ENCODE data around the gene GFRA3.
"Not testable (repeated sequence)": the region's sequence is repeated elsewhere in the genome, so short reads cannot be mapped to it uniquely, and the experiment has no call there.

The GFRA3 gene, protein sequence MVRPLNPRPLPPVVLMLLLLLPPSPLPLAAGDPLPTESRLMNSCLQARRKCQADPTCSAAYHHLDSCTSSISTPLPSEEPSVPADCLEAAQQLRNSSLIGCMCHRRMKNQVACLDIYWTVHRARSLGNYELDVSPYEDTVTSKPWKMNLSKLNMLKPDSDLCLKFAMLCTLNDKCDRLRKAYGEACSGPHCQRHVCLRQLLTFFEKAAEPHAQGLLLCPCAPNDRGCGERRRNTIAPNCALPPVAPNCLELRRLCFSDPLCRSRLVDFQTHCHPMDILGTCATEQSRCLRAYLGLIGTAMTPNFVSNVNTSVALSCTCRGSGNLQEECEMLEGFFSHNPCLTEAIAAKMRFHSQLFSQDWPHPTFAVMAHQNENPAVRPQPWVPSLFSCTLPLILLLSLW

DNA sequence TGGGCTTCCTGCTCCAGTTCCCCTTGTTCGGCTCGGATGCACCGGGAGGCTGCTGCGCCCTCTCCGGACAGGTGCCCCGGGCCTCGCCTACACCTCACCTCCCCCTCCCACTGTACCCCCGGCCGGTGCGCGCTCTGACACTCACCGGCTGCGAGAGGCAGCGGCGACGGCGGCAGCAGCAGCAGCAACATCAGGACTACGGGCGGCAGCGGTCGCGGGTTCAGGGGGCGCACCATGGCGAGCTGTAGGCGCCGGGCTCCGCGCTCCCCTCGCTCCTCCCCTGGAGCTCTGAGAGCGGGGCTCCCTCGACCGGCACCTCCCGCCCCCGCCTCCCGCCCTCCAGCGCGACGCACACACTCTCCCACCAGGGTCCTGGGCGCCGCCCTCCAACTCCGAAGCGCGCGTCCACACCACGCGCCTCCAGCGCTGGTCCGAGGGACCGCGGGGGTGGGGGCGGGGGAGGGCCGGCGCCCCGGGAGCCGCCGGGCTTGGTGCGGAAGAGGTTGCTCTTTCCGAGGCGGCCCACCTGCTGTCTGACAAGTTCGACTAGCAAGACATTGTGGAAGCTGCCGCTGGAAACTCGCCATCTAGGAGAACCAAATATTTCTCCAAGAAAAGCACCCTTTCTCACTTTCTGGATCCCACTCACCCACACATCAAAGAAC is at the start of gene GFRA3:
GFRA3 (minus strand) TSS at position 433 of the 665 bp plus-strand sequence; CDS start at position 236, 197 bp downstream.
- no peak for DNase-seq

DNA sequence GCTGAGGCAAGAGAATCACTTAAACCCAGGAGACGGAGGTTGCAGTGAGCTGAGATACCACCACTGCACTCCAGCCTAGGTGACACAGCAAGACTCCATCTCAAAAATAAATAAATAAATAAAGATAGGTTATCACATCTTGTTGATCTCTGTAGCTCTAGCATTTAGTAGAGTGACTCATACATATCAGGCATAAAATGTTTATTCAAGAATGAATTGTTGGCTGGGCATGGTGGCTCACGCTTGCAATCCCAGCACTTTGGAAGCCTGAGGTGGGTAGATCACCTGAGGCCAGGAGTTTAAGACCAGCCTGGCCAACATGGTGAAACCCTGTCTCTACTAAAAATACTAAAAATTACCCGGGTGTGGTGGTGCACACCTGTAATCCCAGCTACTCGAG is 43.8 kb upstream of the GFRA3 start:
- DNase-seq: not testable (repeated sequence)

DNA sequence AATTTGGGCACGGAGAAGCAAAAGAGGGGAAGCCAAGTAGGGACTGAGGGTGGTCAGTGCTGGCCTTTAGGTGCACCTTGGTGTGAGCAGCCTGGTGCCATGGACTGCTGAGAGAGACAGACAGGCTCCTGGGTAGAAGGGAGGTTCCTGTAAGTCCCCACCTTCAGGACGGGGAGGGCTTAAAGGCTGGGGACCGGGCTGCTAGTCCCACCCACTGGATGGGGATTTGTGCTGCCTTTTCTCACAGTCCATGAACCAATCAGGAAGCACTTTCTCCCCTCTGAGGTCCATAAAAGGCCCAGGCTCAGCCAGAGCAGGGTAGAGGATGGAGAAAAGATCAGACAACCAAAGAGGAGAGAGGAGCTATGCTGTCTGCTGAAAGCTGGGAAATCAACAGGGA is 41.9 kb upstream of the GFRA3 start:
- DNase-seq: no peak

DNA sequence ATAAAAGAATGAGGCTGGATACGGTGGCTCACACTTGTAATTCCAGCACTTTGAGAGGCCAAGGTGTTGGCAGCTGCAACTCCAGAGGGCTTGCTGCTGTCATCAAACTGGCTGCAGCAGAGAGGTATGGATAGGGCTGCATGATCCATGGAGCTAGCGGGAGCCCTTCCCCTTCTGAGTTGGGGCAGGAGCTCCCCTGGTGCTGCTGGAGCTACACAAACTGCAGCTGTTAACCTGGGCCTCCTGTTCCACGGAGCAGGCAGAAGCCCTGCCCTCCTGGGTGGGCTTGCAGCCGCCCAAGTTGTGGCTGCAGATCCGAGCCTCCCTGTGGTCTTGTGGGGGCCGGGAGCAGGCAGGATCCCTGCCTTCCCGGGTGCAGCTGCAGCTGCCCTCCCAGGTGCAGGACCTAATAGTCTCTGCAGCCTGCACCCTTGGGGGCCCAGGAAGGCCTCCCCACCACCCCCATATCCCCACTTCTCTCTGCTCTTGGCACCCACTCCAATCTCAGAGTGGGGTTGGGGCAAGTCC is 41.4 kb upstream of the GFRA3 start:
- no peak for DNase-seq

DNA sequence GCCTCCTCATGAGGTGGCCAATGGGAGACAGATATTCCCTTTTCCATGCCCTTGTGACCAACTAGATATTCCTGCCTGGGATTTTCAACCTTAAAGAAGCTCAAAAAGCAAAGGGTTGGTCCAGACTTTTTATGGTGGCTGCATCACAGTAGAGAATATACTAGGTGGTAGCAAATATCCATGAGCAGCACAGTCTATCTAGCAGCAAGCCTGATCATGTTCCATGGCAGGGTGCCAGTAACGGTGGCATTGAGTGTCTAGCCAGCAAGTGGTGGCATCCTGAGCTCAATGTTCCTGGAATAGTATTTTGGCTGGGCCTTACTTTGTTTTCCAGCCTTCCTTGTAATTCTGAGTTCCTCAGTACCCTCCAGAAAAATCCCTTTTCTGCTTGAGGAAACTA is 31.4 kb upstream of the GFRA3 start:
- DNase-seq: no peak

DNA sequence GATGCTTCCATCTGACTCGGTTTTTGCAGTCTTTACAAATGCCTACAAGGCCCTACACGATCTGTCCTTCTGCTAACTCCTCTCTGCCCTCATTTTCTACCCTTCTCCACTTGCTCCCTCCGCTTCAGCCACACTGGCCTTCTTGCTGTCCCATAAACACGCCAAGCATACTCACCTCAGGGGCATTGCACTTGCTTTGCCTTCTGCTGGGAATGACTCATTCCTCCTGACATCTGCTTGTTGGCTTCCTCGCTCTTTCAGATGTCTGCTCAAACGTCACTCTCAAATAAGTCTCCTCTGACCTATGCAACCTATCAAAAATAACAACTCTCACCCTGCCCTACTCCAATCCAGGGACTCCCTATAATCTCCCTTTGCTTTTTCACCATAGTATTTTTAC is 29.0 kb upstream of the GFRA3 start:
- no peak for DNase-seq

DNA sequence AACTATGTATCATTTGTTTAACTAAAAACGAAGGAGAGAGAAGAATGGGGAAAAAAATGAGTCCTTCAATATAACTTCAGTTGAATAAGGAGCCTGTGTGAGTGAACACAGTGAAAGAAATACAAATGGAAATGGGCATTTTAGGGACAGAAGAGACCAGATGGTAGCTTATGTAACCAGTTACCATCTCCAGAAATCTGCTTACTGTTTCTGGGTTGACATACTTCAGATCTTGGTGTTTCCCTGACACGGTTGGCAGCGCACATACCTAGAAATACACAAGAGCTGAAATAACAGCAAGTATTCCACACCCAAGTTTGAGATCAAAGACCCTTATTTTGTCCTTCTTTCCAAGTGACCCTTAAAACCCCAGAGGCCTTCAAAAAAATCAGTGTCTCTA is 14.9 kb upstream of the GFRA3 start:
- DNase-seq: no peak

DNA sequence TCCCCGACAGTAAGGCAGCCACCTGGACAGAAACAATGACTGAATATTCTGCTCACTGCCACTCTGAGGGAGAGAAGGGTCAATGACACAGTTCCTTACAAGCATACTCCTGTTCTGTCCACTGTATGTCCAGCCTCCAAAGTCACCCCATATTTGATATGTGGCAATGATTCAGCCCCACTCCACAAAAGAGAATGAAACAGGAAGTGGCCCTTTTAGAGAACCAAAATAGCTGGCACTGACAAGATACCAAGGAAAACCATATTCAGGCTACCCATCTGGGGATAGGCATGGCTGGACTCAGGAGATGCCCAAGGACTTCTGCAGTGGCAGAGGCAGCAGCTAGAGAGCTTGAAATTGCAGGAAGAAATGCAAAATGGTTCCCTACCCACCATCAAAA is 12.8 kb upstream of the GFRA3 start:
- DNase-seq: no peak

DNA sequence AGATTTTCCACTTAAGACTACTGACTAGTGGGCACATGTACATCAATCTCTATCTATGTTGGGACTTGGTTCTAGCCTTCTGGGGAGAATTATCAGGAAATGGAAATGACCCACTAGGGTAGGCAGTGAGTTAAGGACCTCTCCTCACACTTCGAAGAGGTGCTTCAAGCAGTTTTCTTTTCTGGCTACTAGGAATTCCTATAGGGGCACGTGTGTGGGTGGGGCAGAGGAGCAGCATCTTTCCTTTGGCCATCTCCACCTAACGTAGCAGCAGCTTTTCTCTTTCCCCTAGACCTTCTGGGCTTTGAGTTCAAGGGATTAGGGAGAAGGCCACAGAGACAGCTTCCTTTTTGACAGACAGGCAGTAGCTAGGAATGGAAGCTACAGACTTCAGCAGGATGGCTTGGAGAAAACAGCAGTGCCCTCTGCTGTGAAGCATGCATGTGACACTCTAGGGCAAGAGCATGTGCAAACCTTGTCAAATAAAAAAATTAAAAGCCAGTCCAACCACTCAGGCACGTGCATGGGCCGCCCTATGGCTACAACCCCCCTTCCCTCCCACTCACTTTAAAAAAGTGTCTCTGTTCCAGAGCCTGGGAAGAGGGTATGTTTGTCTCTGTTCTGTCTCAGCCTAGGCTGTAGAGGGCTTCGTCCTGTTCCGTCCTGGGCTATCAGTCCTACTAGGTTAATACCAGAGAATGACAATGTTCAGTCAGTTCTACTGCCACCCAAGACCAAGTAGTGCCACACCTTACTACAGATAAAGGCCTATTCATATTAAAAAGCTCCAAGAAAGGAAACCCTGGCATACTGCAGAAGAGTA is 8.7 kb upstream of the GFRA3 start:
- DNase-seq: no peak

DNA sequence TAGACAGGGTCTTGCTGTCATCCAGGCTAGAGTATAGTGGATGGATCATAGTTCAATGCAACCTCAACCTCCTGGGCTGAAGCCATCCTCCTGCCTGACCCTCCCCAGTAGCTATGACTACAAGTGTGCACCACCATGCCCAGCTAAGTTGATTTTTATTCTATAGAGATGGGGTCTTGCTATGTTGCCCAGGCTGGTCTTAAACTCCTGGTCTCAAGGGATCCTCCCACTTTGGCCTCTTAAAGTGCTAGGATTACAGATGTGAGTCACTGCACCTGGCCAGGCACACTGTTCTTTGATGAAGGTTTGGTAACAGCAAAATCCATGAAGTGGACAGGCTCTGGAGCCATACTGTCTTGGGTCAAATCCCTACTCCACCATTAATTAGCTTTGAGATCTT is 6.5 kb upstream of the GFRA3 start:
- DNase-seq: no peak

DNA sequence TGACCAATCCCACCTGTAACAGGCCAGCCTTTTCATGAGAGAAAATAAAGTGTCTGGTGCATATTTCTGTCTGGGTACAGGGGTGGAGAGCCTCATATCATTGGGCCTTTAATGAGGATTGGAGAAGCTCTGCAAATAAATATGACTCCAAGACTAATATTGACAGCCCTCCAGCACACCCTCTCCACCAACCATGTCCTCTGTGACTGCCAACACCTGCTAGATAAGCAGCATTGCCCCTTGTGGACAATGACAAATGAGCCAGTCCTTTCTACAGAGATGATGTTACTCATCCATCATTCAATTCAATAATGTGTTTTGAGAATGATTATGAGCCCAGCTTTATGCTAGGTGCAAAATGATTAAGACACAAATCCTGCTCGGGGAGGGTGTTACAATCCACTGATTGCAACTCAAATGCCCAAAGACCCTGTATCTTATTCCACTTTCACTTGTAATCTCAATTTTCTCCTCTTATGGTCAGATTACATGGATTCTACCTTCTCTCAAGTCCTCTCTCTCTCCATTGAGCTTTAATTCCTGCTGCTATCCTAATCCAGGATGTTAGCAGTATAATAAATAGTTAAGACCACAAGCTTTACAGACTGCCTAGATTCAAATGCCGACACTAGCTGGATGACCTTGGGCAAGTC is 2.1 kb upstream of the GFRA3 start:
- DNase-seq: no peak

DNA sequence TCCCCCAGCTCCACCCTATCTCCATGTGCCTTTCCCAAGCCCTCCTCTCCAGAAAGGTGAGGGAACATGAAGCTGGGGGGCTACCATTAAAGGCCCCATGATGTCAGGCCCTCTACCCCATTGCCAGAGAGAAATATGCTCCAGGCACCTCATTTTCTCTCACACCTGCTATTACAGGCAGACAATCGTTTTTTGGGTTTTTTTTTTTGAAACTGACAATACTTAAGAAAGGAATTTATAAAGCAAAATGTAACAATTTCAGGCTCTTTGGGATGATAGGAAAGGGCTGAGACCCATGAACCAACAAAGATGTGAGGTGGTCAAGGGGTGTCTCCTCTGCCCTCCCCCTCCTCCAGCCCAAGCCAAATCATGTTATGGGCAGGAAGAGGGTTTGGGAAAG is 1.5 kb upstream of the GFRA3 start:
- no peak for DNase-seq

DNA sequence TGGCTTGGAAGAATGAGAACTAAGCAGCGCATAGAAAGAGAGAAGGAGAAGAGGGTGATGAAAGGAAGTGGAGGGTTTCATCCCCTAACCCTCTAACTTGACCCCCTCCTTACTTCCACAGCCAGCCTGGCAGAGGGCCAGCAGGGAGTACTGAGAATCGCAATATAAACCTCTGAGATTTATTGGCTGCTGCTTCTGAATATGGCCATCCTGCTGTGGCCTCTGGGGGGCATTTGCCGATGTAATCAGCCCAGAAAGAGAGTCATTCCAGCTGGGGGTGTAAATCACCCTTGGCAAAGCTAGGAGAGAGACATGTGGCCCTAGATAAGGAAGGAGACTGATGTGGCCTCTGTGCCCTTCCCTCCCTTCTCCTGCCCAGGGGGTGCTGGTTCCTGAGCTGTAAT is 960 bp upstream of the GFRA3 start:
- DNase-seq: no peak

DNA sequence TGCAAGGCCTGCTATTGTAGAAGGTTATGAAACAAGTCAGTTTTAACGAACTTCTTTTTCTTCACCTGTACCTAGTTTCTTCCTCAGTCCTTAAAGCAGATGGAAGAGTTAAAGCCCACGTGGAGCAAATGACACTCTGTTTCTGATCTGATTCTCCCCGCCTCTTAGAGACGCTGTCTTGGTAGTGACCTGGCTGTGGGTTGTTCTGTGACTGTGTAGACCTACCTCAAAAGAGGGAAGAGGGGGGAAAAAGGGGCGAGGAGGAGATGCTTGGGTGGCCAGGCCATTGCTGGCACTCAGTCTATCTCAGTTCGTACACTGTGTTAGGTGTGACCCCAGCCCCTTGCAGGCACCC is 610 bp downstream of the GFRA3 start:
- DNase-seq: no peak

DNA sequence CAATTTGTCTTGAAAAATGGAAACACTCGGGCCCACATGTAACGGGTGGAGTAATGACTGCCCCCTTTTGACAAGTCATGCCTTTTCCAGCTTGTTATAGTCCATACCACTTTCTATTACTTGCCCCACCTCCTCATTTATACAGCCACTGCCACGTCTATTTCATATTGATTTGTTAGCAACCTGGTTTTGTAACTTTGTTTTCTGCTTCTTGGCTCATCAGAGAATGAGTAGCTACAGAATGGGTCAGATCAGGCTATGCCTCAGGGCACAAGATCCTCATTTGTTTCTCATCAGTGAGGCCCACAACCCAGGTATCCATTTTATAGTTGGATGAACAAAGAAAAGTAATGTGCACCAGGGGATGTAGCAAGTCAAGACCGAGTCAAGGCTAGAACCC is 1.7 kb downstream of the GFRA3 start:
- DNase-seq: no peak

DNA sequence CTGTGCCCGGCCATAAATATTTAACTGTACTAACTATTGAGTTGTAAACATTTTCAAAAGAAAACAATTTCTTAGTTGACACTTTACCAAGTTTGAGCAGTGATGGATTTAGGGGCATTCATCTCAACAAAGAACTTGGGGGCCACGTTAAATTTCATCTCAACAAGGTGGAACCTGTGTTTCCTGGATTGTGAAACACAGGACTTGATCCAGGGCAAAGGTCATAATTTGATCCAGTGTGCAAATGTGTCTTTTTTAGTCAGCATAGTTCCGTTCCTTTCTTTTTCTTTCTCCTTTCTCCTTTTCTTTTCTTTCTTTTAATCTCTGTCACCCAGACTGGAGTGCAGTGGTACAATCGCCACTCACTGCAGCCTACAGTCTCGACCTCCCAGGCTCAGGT is 3.1 kb downstream of the GFRA3 start:
- DNase-seq: no peak

DNA sequence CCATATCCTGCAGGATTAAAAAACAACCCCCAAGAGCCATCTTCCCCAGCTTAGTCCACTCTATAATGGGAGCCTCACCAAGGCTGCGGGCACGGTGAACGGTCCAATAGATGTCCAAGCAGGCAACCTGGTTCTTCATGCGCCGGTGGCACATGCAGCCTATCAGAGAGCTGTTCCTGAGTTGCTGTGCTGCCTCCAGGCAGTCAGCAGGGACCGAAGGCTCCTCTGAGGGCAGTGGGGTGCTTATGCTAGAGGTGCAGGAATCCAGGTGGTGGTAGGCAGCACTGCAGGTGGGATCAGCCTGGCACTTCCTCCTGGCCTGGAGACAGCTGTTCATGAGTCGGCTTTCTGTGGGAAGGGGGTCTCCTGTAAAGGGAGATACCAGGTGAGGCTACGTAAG is 10.2 kb downstream of the GFRA3 start:
- no peak for DNase-seq

DNA sequence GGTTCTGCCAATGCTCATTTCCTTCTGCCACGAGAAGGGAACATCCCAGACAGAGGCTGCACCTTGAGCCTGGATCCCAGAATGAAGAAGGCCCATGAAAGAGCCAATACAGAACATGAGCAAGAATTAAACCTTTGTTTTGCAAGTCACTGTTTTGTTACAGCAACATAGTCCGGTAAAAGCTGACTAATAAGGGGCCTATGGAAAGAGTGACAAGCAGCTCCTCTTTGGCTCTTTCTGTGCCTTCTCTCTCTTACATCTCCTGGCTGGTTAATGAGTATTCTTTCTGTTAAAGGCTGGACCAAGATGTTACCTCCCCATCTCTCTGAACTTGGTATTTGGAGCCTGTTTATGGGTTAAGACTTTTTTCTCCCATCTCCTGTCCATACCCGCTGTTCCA is 10.8 kb downstream of the GFRA3 start:
- DNase-seq: no peak

DNA sequence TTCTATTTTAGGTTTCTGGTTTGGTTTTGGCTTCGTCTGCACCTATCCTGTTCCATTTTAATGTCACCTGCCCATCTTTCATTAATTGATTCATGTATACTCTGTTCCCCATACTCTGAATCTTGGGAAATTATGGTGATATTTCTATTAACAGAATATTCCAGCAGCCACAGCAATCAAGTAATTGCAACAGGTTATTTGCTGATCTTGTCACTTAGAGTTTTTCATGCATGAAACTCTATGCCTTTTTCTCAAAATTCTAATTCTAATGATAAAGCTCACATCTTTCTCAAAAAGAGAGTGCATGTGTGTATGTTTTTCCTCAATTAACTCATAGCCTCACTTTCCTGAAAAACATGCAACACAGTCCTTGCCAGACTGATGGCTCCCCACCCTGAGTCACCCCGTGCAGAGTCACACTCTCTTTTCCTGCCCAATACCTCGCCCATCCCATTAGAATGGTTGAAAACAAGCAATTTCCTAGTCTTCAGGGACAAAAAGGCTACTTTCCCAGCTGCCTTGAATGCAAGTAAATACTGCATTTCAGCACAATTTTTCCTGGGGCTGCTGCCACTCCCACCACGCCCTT is 15.6 kb downstream of the GFRA3 start:
- no peak for DNase-seq

DNA sequence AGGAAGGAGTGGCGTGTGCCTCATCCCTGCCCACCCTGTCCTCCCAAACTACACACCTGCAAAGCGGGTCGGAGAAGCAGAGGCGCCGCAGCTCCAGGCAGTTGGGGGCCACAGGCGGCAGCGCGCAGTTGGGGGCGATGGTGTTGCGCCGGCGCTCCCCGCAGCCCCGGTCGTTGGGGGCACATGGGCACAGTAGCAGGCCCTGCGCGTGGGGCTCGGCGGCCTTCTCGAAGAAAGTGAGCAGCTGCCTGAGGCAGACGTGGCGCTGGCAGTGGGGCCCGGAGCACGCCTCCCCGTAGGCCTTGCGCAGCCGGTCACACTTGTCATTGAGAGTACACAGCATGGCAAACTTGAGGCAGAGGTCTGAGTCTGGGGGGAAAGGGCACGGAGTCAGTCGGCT is 16.8 kb downstream of the GFRA3 start:
- no peak for DNase-seq

DNA sequence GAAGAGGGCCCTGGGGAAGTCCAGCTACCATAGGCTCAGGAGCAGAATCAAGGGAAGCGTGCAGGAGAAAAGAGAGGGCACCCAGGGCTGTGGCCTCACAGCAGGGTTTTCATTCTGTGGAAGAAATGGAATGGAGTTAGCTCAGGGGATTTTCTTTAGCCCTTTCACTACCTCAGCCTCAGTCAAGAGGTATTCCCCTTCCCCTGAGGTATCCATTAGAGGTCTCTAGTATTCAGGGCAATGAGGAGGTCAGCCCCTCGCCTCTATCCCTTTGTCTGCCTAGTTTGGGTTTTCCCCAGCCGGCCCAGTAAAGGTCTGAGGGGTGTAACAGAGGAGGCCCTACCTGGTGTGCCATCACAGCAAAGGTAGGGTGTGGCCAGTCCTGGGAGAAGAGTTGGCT is 21.5 kb downstream of the GFRA3 start:
- no peak for DNase-seq

DNA sequence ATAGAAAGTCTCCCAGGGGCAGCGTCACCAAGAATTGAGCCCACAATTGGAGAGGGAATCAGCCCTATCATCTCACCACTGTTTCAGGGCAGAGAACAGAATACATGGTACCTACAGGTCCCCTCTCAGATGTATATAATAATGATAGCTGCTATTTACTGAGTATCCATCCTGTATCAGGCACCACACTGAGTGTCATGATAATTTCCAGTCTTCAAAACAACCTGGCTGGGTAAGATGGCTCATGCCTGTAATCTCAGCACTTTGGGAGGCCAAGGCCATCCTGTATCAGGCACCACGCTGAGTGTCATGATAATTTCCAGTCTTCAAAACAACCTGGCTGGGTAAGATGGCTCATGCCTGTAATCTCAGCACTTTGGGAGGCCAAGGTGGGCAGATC is 26.6 kb downstream of the GFRA3 start:
- DNase-seq: not testable (repeated sequence)

DNA sequence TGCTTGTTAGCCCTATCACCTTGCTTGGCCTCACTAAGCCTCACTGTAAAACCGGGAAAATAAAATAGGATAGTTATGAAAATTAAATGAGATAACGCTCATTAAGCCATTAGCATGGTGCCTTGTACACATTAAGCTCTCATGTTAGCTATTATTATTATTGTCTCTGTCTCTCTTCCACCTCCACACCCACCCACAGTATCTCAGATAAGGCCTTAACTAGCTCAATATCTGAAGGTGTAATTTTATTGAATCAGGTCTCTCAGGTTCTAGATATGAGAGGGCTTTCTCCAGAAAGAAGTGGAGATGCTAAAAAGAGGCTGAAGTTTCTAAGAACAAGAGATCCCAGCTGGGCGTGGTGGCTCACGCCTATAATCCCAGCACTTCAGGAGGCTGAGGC is 27.6 kb downstream of the GFRA3 start:
- DNase-seq: no peak
